GM12801 (cell line): Measurements from ENCODE around the gene ZNF146.

Source experiments
- CTCF ChIP-seq: IDR thresholded peaks from one replicate; pipeline ENCODE4 v1.5.1; 2011; ENCODE audit warnings: control low read depth; ENCODE audit not compliant: insufficient read length; ENCODE audit errors: extremely low read depth

The ZNF146 gene

GRCh38 chr19:36214386-36215275 is at the start of gene ZNF146, which contains the start of gene ZNF565:
Gene ZNF146 (plus strand): TSS chr19:36215106. CDS start chr19:36236441, 21,335 bp downstream.
Gene ZNF565 (minus strand): TSS chr19:36214665. CDS start chr19:36201985, 12,680 bp downstream.
- TF ChIP-seq CTCF, result no peak

GRCh38 chr19:36169084-36169760 is 45.7 kb upstream of the ZNF146 start:
- TF ChIP-seq CTCF, result no peak

- no peak for TF ChIP-seq CTCF
Measured at GRCh38 chr19:36172852-36173251, 42.1 kb upstream of the ZNF146 start.

- TF ChIP-seq CTCF, result no peak
Measured at GRCh38 chr19:36182612-36183244, 32.2 kb upstream of the ZNF146 start.

GRCh38 chr19:36183245-36183628 is 31.7 kb upstream of the ZNF146 start:
- TF ChIP-seq CTCF, result no peak

GRCh38 chr19:36196249-36196648 is 18.7 kb upstream of the ZNF146 start:
- no peak for TF ChIP-seq CTCF

- TF ChIP-seq CTCF, result no peak
Measured at GRCh38 chr19:36198119-36198518, 16.8 kb upstream of the ZNF146 start.
